ENCODE measurements around the gene ARHGAP26. TPM values are rescaled to one million over a fixed set of nuclear protein-coding genes. Genes with fewer than 3 reads are reported as not detected.

Gene ARHGAP26
- total RNA-seq, 2 donors from 2014 or later: 21.3 to 22.7 TPM

DNA sequence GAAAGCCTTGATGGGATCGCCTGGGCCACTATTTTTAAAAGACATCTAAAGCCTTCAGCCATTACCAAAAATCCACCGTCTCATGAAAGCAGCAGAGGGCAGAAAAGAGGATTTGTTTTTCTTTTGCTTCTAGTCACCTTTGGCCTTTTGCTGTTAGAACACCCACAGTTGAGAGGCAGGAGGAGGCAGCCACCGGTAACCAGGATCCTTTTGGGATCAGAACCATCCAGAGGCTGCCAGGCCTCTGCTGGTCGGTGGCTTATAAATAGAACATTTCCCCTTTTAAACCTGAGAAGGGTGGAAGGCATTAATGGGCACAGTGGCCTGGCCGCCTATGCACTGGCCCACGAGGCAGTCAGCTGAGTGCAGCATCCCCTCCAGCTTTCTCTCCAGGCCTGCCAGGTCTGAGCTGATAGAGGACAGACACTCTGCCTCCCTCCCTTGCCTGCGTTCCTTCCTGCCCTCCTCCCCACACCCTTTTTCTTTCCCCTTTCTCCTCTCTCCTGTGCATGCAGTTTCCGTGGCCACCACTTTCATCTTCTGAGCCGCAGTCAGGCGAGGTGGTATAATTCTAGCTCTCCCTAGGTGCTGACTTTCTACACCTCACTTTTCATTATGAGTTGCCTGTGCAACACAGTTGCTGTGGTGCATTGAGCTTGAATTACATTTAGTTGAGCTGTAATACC, 253.4 kb downstream of the ARHGAP26 start:
- Mint-ChIP-seq H3K27me3 (no peaks in the 10 kb centered on the region), H3K36me3 (ENCODE audit: low read depth) (peaks cover 4% of the 10 kb centered on the region), H3K27ac (peak overlapping the region; percentile 8), H3K4me3 (peak overlapping the region; percentile 47), H3K4me1 (peaks cover 13% of the 10 kb centered on the region)
- ATAC-seq: peak; percentile 32
- DNase-seq: no peak
- H3K9me3 ChIP-seq (ENCODE audit: control insufficient read depth, low read length, poor library complexity, severe bottlenecking): no peaks in the 10 kb centered on the region

GRCh38 chr5:143024228-143024920, 254.2 kb downstream of the ARHGAP26 start:
- Mint-ChIP-seq H3K4me3 (no peak overlapping the region), H3K4me1 (peaks cover 15% of the 10 kb centered on the region), H3K36me3 (ENCODE audit: low read depth) (peaks cover 4% of the 10 kb centered on the region), H3K27me3 (no peaks in the 10 kb centered on the region), H3K27ac (peak overlapping the region; percentile 8)
- no peak for DNase-seq
- no peak for ATAC-seq
- no peaks in the 10 kb centered on the region for H3K9me3 ChIP-seq (ENCODE audit: control insufficient read depth, low read length, poor library complexity, severe bottlenecking)

- Mint-ChIP-seq H3K4me1 (peaks cover 25% of the 10 kb centered on the region), H3K27me3 (no peaks in the 10 kb centered on the region), H3K4me3 (peak overlapping the region; percentile 9), H3K36me3 (ENCODE audit: low read depth) (peaks cover 4% of the 10 kb centered on the region), H3K27ac (no peak overlapping the region)
- ATAC-seq (no peak), DNase-seq (no peak)
- H3K9me3 ChIP-seq (ENCODE audit: control insufficient read depth, low read length, poor library complexity, severe bottlenecking): no peaks in the 10 kb centered on the region
Measured at GRCh38 chr5:143025376-143025775, 255.2 kb downstream of the ARHGAP26 start.

DNA sequence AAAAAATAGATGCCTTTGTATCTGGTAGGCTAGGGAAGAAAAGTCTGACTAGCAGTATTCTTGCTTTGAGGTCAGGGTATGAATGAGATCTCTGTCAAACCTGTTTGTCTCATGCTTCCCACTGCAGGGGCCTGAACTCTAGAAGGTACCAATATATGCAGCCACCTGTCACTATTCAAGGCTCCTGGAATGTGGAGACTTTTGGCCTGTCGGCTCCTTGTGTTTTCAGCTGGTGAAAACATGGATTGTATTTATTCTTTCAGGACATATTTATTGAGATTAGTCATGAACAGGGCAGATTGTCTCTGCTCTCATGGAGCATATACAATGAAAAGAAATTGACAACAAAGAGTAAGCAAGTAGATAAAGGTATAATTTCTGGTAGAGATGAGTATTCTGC, 255.8 kb downstream of the ARHGAP26 start:
- H3K9me3 ChIP-seq (ENCODE audit: control insufficient read depth, low read length, poor library complexity, severe bottlenecking): no peaks in the 10 kb centered on the region
- Mint-ChIP-seq H3K27ac (no peak overlapping the region), H3K4me3 (no peak overlapping the region), H3K27me3 (no peaks in the 10 kb centered on the region), H3K4me1 (peaks cover 31% of the 10 kb centered on the region), H3K36me3 (ENCODE audit: low read depth) (peaks cover 4% of the 10 kb centered on the region)
- DNase-seq: no peak
- no peak for ATAC-seq

- H3K4me3 Mint-ChIP-seq: no peak overlapping the region
- peaks cover 34% of the 10 kb centered on the region for H3K4me1 Mint-ChIP-seq
- no peaks in the 10 kb centered on the region for H3K27me3 Mint-ChIP-seq
- H3K9me3 ChIP-seq (ENCODE audit: control insufficient read depth, low read length, poor library complexity, severe bottlenecking): no peaks in the 10 kb centered on the region
- DNase-seq (no peak), ATAC-seq (no peak)
- peaks cover 4% of the 10 kb centered on the region for H3K36me3 Mint-ChIP-seq (ENCODE audit: low read depth)
- H3K27ac Mint-ChIP-seq: no peak overlapping the region
Measured at GRCh38 chr5:143026380-143026779, 256.2 kb downstream of the ARHGAP26 start.

GRCh38 chr5:143029293-143029692, 259.1 kb downstream of the ARHGAP26 start:
- H3K36me3 Mint-ChIP-seq (ENCODE audit: low read depth): peaks cover 4% of the 10 kb centered on the region
- H3K4me3 Mint-ChIP-seq: no peak overlapping the region
- H3K27ac Mint-ChIP-seq: peak overlapping the region; percentile 75
- ATAC-seq (no peak), DNase-seq (no peak)
- no peaks in the 10 kb centered on the region for H3K9me3 ChIP-seq (ENCODE audit: control insufficient read depth, low read length, poor library complexity, severe bottlenecking)
- no peaks in the 10 kb centered on the region for H3K27me3 Mint-ChIP-seq
- H3K4me1 Mint-ChIP-seq: peaks cover 24% of the 10 kb centered on the region

- H3K4me1 Mint-ChIP-seq: peaks cover 24% of the 10 kb centered on the region
- H3K27me3 Mint-ChIP-seq: no peaks in the 10 kb centered on the region
- no peak for DNase-seq
- H3K4me3 Mint-ChIP-seq: peak overlapping the region; percentile 56
- H3K9me3 ChIP-seq (ENCODE audit: control insufficient read depth, low read length, poor library complexity, severe bottlenecking): no peaks in the 10 kb centered on the region
- peak; percentile 75 for ATAC-seq
- peaks cover 4% of the 10 kb centered on the region for H3K36me3 Mint-ChIP-seq (ENCODE audit: low read depth)
- H3K27ac Mint-ChIP-seq: peak overlapping the region; percentile 75
Measured at GRCh38 chr5:143030349-143030748, 260.2 kb downstream of the ARHGAP26 start.

DNA sequence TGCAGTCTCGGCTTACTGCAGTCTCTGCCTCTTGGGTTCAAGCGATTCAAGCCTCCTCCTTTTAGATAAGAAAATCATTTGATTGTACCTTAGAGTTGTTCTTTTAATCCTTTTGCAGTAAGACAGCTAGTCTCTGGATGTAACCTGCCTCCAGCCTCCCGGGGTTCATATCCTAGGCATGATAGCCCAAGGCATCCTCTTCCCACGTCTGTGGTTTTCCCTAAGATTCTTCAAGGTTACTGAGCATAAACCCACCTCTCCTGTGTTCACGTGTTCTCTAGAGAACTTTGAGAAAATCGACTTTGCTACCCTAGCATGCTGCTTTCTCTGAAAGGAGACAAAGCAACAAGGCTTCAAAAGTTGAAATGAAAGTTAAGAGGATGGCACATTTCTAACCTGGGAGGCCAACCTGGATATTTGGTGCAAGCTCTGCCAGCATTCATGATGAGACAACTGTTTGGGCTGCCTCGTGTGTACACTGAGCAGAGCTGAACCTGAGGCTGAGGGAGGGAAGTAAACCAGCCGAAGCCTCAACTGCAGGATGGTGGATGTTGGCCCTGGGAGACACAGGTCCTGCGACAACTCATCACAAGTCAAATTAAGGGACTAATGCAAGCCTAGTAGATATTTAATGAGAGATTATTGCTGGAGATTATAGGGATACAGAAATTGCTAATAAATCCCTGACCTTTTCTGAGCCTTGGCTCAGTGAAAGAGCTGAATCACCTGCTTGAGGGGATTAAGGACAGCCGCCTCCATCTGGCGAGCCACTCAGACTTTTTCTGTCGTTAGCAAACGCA, 261.8 kb downstream of the ARHGAP26 start:
- Mint-ChIP-seq H3K27ac (no peak overlapping the region), H3K4me1 (peaks cover 24% of the 10 kb centered on the region), H3K4me3 (no peak overlapping the region), H3K36me3 (ENCODE audit: low read depth) (peaks cover 3% of the 10 kb centered on the region), H3K27me3 (no peaks in the 10 kb centered on the region)
- no peaks in the 10 kb centered on the region for H3K9me3 ChIP-seq (ENCODE audit: control insufficient read depth, low read length, poor library complexity, severe bottlenecking)
- no peak for DNase-seq
- no peak for ATAC-seq

DNA sequence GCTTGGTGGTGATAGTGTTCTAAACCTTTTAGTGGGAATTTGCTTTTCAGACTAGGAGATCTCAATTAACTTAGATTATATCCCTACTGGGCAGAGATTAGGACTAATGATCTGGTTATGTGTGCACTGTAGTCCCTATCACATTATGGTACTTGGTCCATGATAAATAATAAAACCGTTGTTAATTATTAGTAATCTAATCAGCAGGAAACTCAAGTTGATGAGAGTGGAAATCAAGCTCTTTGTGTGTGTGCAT, 262.3 kb downstream of the ARHGAP26 start:
- DNase-seq (no peak), ATAC-seq (no peak)
- H3K4me3 Mint-ChIP-seq: no peak overlapping the region
- H3K36me3 Mint-ChIP-seq (ENCODE audit: low read depth): peaks cover 3% of the 10 kb centered on the region
- H3K27ac Mint-ChIP-seq: no peak overlapping the region
- peaks cover 24% of the 10 kb centered on the region for H3K4me1 Mint-ChIP-seq
- no peaks in the 10 kb centered on the region for H3K9me3 ChIP-seq (ENCODE audit: control insufficient read depth, low read length, poor library complexity, severe bottlenecking)
- H3K27me3 Mint-ChIP-seq: no peaks in the 10 kb centered on the region

DNA sequence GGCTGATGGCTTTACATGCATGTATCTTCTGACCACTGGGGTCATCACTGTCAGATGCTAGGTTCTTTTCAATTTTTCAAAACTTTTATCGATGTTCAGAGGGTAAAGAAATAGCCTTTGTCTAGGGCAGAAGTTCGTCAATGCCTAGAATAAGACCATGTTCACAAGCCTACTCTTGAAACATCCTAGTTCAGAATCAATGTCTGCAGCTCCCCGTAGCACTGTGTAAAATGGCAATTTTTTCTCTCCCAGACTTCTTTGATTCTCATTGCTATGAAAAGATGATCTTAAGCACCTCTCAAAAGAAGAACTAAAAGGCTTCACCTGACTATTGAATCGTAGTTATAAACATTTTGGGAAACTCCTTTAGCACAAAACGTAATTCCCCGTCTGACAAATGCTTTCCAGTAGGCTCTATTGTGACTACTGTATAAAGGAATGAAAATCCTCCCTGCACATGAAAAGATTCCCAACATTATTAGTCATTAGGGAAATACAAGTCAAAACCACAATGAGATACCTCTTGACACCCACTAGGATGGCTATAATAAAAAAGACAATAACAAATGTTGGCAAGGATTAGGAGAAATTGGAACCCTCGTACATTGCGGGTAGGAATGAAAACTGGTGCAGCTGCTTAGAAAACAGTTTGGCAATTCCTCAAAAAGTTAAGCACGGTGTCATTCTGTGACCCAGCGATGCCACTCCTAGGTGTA, 263.5 kb downstream of the ARHGAP26 start:
- DNase-seq (no peak), ATAC-seq (no peak)
- Mint-ChIP-seq H3K4me1 (peaks cover 24% of the 10 kb centered on the region), H3K4me3 (no peak overlapping the region), H3K36me3 (ENCODE audit: low read depth) (peaks cover 3% of the 10 kb centered on the region), H3K27me3 (no peaks in the 10 kb centered on the region), H3K27ac (no peak overlapping the region)
- no peaks in the 10 kb centered on the region for H3K9me3 ChIP-seq (ENCODE audit: control insufficient read depth, low read length, poor library complexity, severe bottlenecking)

DNA sequence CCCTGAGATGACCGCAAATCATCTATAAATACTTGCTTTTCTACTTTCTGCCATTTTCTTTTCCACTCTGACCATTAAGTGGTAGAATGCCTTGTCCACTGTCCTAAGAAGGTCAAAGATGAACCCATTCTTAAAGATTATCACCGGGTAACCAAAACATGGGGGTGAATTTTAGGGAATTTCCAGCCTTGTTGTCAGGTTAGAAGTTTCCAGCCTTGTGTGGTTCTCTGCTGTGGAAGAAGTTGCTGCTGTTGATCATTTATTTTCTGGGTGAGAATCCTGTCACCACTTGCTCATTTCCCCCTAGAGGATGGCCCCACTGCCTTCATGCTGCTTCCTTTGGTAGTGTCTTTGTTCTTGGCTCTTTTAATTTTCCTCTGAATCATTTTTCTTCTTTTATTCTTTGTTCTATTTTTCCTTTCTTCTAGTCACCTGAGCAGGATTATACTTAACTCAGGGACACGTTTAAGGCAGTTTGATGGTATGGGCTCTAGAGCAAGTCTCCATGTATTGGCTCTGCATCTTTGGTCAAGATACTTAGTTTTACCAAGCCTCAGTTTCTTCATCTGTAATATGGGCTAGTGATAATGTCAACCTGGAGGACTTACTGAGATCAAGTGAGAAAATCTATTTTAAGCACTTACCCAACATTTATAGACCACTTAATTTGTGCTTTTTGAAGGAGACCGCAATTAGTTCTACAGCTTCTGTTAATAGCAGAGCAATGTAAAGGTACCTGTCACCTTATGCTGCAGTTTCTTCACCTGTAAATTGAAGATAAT, 266.2 kb downstream of the ARHGAP26 start:
- no peaks in the 10 kb centered on the region for H3K9me3 ChIP-seq (ENCODE audit: control insufficient read depth, low read length, poor library complexity, severe bottlenecking)
- Mint-ChIP-seq H3K36me3 (ENCODE audit: low read depth) (peaks cover 9% of the 10 kb centered on the region), H3K4me3 (no peak overlapping the region), H3K27ac (no peak overlapping the region), H3K4me1 (peaks cover 7% of the 10 kb centered on the region), H3K27me3 (no peaks in the 10 kb centered on the region)
- DNase-seq (no peak), ATAC-seq (no peak)

DNA sequence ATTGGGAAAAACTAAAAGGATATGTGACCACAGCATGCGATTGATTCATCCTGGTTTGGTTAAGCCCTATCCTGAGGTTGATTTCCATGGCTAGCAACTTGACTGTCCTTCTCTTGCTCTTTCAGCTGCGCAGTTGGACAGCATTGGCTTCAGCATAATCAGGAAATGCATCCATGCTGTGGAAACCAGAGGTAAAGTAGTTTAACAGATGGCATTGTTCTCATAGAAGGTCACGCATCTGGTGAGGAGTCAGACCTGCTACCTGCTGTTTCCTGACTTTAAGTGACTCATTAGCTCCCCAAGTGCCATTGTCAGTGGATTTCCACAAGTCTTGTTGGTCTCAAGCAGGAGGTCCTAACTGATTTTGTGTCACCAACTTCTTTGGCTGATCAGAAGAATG, 266.9 kb downstream of the ARHGAP26 start:
- Mint-ChIP-seq H3K27me3 (no peaks in the 10 kb centered on the region), H3K4me1 (peaks cover 7% of the 10 kb centered on the region), H3K27ac (no peak overlapping the region), H3K36me3 (ENCODE audit: low read depth) (peaks cover 9% of the 10 kb centered on the region), H3K4me3 (no peak overlapping the region)
- DNase-seq (no peak), ATAC-seq (no peak)
- H3K9me3 ChIP-seq (ENCODE audit: control insufficient read depth, low read length, poor library complexity, severe bottlenecking): no peaks in the 10 kb centered on the region
